ENCODE results near the gene GOLGA5. TPM values are rescaled to one million over a fixed set of nuclear protein-coding genes. Genes with fewer than 3 reads are reported as not detected.

GOLGA5 gene
- total RNA-seq, 2 donors from 2014 or later: 32.9 to 49.4 TPM

DNA sequence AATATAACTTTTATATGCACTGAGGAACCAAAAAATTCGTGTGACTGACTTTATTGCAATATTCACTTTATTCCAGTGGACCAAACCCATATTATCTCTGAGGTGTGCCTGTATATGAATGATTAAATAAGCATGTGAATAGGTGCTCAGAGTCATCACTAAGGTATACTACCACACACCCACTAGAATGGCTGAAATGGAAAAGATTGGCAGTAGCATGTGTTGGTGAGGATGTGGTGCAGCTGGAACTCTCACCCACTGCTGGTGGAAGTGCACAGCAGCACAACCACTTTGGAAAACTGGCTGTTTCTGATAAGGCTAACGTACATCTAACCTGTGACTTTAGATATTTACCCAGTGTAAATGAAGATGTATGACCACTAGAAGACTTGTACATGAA, 36.8 kb downstream of the GOLGA5 start:
- intact Hi-C loops (cut with DNase I): no loop called here
- TF ChIP-seq, protein P1, sequence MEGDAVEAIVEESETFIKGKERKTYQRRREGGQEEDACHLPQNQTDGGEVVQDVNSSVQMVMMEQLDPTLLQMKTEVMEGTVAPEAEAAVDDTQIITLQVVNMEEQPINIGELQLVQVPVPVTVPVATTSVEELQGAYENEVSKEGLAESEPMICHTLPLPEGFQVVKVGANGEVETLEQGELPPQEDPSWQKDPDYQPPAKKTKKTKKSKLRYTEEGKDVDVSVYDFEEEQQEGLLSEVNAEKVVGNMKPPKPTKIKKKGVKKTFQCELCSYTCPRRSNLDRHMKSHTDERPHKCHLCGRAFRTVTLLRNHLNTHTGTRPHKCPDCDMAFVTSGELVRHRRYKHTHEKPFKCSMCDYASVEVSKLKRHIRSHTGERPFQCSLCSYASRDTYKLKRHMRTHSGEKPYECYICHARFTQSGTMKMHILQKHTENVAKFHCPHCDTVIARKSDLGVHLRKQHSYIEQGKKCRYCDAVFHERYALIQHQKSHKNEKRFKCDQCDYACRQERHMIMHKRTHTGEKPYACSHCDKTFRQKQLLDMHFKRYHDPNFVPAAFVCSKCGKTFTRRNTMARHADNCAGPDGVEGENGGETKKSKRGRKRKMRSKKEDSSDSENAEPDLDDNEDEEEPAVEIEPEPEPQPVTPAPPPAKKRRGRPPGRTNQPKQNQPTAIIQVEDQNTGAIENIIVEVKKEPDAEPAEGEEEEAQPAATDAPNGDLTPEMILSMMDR (IDR thresholded peaks at IDR 0.05): no peak
- H3K9me3 ChIP-seq: no peaks in the 10 kb centered on the region
- no peaks in the 10 kb centered on the region for H3K27me3 ChIP-seq
- no peak overlapping the region for H3K27ac ChIP-seq
- H3K4me3 ChIP-seq: no peak overlapping the region
- H3K9ac ChIP-seq (ENCODE audit: low read depth in 2 of 2, low read length in 2 of 2): no peak overlapping the region
- no peaks in the 10 kb centered on the region for H3K4me1 ChIP-seq
- peaks cover 5% of the 10 kb centered on the region for H3K36me3 ChIP-seq
- no peak for DNase-seq

DNA sequence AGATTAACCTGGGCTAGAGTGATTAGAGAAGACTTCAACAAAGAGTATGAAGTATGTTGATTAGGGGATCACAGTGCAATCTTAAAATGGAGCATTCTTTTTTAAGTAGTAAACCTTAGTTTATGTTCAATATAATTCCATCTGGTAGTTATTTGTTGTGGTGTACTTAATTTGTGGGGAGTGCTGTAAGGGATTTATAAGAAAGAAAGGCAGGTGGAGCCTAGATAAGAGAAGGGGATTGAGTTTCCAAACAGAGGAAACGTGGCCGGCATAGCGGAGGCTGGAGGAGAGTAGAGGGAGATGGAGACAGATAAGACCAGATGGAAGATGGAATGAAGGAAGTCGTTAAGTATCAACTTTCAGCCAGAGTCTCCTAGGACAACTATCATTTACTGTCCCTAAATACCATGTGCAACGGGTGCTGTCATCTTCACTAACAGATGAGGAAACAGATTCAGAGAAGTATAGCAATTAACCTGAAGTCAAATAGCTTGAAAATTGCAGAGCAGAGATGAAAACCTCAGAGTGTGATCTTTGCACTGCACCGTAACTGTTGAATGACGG, 38.1 kb downstream of the GOLGA5 start:
- DNase-seq: no peak
- TF ChIP-seq, protein P1 (IDR thresholded peaks at IDR 0.05): no peak
- H3K9ac ChIP-seq (ENCODE audit: low read depth in 2 of 2, low read length in 2 of 2): no peak overlapping the region
- H3K9me3 ChIP-seq: no peaks in the 10 kb centered on the region
- H3K4me3 ChIP-seq: no peak overlapping the region
- intact Hi-C loops (cut with DNase I): no loop called here
- H3K36me3 ChIP-seq: peaks cover 5% of the 10 kb centered on the region
- H3K27me3 ChIP-seq: no peaks in the 10 kb centered on the region
- H3K27ac ChIP-seq: no peak overlapping the region
- H3K4me1 ChIP-seq: no peaks in the 10 kb centered on the region

DNA sequence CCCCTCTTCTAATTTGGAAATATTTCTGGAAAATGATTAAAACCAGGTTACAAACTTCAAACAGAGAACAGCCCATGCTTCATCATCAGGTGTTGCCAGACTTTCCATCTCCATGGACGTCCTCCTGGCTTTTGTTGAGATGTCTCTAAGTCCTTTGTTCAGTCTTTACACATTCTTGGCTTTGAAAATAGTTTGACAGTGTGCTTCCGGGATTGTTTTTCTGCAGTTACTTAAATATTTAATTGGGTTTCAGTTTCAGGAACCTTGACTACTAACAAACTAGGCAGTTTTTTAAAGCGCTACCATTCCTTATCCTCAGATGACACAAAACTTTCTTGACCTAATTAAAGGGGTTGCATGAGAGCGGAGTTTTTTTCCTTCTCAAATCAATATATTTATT, 47.8 kb downstream of the GOLGA5 start:
- H3K4me3 ChIP-seq: no peak overlapping the region
- DNase-seq: no peak
- peaks cover 4% of the 10 kb centered on the region for H3K36me3 ChIP-seq
- intact Hi-C loops (cut with DNase I): no loop called here
- no peaks in the 10 kb centered on the region for H3K27me3 ChIP-seq
- no peak overlapping the region for H3K27ac ChIP-seq
- no peaks in the 10 kb centered on the region for H3K9me3 ChIP-seq
- TF ChIP-seq, protein P1 (IDR thresholded peaks at IDR 0.05): no peak
- no peak overlapping the region for H3K9ac ChIP-seq (ENCODE audit: low read depth in 2 of 2, low read length in 2 of 2)
- H3K4me1 ChIP-seq: no peaks in the 10 kb centered on the region

DNA sequence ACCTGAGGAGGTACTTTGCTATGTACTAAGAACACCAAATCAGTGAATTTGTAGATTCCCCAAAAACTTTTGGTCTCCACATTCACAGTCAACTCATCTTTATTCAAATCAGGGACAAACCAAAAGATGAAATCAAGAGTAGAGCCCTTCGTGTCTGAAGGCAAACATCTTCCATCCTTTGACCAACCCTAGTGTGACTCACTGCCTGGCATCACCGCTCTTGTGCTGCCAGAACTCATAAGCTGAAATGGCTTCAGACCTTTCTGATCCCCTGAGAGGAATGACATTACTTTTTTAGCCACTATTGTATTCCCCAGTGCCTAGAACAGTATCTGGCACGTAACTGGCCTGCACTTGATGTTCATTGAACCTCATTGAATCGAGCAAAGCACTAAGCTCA, 50.1 kb downstream of the GOLGA5 start:
- H3K4me1 ChIP-seq: no peaks in the 10 kb centered on the region
- no peaks in the 10 kb centered on the region for H3K27me3 ChIP-seq
- TF ChIP-seq, protein P1 (IDR thresholded peaks at IDR 0.05): no peak
- H3K4me3 ChIP-seq: no peak overlapping the region
- H3K27ac ChIP-seq: no peak overlapping the region
- no peak for DNase-seq
- intact Hi-C loops (cut with DNase I): no loop called here
- H3K9me3 ChIP-seq: no peaks in the 10 kb centered on the region
- H3K36me3 ChIP-seq: peaks cover 4% of the 10 kb centered on the region
- H3K9ac ChIP-seq (ENCODE audit: low read depth in 2 of 2, low read length in 2 of 2): no peak overlapping the region

DNA sequence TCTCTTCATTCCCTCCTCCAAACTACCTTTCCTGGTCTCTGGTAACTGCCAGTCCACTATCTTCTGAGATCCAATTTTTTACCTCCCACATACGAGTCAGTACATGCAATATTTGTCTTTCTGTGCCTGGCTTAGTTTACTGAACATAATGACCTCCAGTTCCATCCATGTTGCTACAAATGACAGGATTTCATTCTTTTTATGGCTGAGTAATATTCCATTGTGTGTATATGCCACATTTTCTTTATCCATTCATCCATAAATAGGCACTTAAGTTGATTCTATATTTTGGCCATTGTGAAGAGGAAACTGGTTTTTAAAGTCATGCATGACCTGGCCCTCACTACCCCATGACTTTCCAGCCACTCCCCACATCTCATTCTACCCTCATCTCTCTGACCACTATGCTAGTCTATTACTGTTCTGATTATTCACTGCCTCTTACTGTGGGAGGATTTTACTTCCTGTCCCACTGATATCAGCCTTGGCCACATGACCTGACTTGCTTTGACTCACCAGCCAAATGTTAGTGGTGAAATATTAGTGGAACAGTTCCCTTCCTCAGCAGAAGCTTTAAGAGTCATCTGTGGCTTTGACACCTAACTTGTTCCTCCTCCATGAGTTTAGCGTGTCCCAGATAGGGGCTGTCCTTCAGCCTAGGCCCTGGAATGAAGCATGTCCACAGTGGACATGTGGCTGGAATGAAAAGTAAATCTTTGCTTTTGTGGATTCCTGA, 52.2 kb downstream of the GOLGA5 start:
- no peak for DNase-seq
- Histone ChIP-seq H3K4me1 (no peaks in the 10 kb centered on the region), H3K27me3 (no peaks in the 10 kb centered on the region), H3K36me3 (no peaks in the 10 kb centered on the region), H3K27ac (no peak overlapping the region), H3K9ac (ENCODE audit: low read depth in 2 of 2, low read length in 2 of 2) (no peak overlapping the region), H3K9me3 (no peaks in the 10 kb centered on the region), H3K4me3 (no peak overlapping the region)
- TF ChIP-seq, protein P1 (IDR thresholded peaks at IDR 0.05): no peak
- intact Hi-C loops (cut with DNase I): no loop called here

Measured in colonic mucosa (tissue), 4 donors.